NCI-H2227 treated with DMSO at 0.1 percent for 48 hours (cell line): ENCODE measurements around the gene HES7.
"Not testable (repeated sequence)": the region's sequence is repeated elsewhere in the genome, so short reads cannot be mapped to it uniquely, and the experiment has no call there.

ENCODE experiments used
- DNase-seq: peaks from one replicate; lab custom pipeline; 2025; lab: John Stamatoyannopoulos, UW

HES7 gene

GRCh38 chr17:8100763-8101162 lies 23.1 kb downstream of the HES7 start:
- no peak for DNase-seq

GRCh38 chr17:8100111-8100510 lies 23.8 kb downstream of the HES7 start:
- DNase-seq = no peak

GRCh38 chr17:8096541-8096940 lies 27.4 kb downstream of the HES7 start:
- no peak for DNase-seq

GRCh38 chr17:8095361-8095760 lies 28.5 kb downstream of the HES7 start:
- no peak for DNase-seq

GRCh38 chr17:8091033-8091687 lies 32.7 kb downstream of the HES7 start:
- no peak for DNase-seq

- no peak for DNase-seq
These were observed 34.2 kb downstream of the HES7 start for GRCh38 chr17:8089728-8090127.

- no peak for DNase-seq
These were observed 36.0 kb downstream of the HES7 start for GRCh38 chr17:8087952-8088230.

- no peak for DNase-seq
These were observed 36.6 kb downstream of the HES7 start, which contains the start of gene ALOX12B for GRCh38 chr17:8087075-8087951. ALOX12B (minus strand) TSS chr17:8087716; CDS start chr17:8087442, 274 bp downstream.

GRCh38 chr17:8084250-8084649 lies 39.7 kb downstream of the HES7 start:
- DNase-seq = no peak

- no peak for DNase-seq
These were observed 41.6 kb downstream of the HES7 start for GRCh38 chr17:8082292-8082691.

- DNase-seq = no peak
These were observed 42.0 kb downstream of the HES7 start for GRCh38 chr17:8081876-8082275.

GRCh38 chr17:8080799-8081219 lies 43.1 kb downstream of the HES7 start:
- DNase-seq = no peak

GRCh38 chr17:8080208-8080798 lies 43.6 kb downstream of the HES7 start:
- DNase-seq = no peak

GRCh38 chr17:8079291-8080207 lies 44.4 kb downstream of the HES7 start:
- peak; percentile 69 for DNase-seq

GRCh38 chr17:8077939-8078338 lies 46.0 kb downstream of the HES7 start:
- DNase-seq = not testable (repeated sequence)

GRCh38 chr17:8076502-8077266 lies 47.2 kb downstream of the HES7 start:
- DNase-seq = no peak

- no peak for DNase-seq
These were observed 48.1 kb downstream of the HES7 start for GRCh38 chr17:8075574-8076342.

GRCh38 chr17:8075081-8075480 lies 48.8 kb downstream of the HES7 start:
- DNase-seq = no peak

GRCh38 chr17:8074554-8074953 lies 49.4 kb downstream of the HES7 start:
- no peak for DNase-seq
